ENCODE results near the gene SLC35E2B.
"Not testable (repeated sequence)": the region's sequence is repeated elsewhere in the genome, so short reads cannot be mapped to it uniquely, and the experiment has no call there.

Gene SLC35E2B

DNA sequence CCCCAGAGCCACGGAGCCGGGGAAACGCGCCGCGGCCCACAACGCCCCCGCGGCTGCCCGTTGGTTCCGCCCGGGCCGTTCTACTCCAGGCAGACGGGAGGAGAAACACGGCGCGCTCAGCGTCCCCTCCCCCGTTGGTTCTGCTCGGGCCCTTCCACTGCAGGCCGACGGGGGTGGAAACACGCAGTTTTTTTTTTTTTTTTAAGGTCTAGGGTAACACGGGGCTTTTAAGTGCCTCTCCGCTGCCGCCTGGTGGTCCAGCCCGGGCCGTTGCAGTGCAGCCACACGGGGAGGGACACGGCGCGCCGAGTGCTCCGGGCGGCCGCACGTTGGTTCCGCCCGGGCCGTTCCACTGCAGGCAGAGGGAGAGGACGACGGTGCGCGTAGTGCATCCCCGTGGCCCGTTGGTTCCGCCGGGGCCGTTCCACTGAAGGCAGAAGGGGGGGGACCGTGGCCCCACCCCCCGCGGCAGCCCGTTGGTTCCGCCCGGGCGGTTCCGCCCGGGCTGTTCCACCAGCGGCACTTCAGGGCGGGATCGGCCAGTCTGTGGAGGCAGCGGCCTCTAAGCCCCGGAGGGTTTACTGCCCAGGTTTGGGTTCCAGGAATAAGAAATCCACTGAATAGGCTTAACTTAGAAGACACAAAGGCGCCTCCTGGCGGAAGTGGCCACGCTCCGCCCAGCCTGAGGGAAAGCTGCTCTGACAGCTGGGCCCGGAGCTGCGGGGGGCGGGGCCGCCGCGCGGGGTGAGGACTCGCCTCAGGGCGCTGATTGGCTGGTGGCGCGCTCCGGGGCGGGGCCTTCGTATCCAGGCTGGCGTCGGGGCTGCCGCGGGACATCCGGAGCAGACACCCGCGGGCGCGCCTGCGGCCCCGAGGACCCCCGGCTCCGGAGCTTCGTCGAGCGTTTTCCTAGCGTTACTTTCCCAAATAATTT lies at the start of gene SLC35E2B:
TSS of gene SLC35E2B (minus strand) at position 82 of the 934 bp plus-strand sequence. CDS start 16,096 bp downstream, outside the sequence.
- not testable (repeated sequence) for H3K9me3 Mint-ChIP-seq; H3K27me3 Mint-ChIP-seq; H3K36me3 Mint-ChIP-seq (ENCODE audit: low read depth)
- H3K4me3 Mint-ChIP-seq: peak within 1 kb of the TSS; percentile 74
- DNase-seq (peak; percentile 70), ATAC-seq (peak; percentile 93)
- peaks cover 13% of the 10 kb centered on the region for H3K4me1 Mint-ChIP-seq
- H3K27ac Mint-ChIP-seq: peak within 1 kb of the TSS; percentile 54

DNA sequence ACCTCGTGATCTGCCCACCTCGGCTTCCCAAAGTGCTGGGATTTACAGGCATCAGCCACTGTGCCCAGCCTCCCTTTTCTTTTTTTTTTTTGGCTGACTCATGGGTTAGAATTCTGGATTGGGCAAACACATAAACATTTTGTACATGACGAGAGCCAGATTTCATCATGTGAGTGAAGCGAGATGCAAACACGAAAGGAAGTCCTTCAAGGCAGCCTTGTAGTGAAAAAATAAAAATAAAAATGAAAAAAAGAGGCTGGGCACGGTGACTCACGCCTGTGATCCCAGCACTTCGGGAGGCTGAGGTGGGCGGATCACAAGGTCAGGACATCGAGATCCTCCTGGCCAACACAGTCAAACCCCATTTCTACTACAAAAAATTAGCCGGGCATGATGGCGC lies 48.4 kb upstream of the SLC35E2B start:
- not testable (repeated sequence) for H3K27me3 Mint-ChIP-seq; H3K9me3 Mint-ChIP-seq; H3K4me1 Mint-ChIP-seq; H3K36me3 Mint-ChIP-seq (ENCODE audit: low read depth); H3K4me3 Mint-ChIP-seq; ATAC-seq; H3K27ac Mint-ChIP-seq; DNase-seq

DNA sequence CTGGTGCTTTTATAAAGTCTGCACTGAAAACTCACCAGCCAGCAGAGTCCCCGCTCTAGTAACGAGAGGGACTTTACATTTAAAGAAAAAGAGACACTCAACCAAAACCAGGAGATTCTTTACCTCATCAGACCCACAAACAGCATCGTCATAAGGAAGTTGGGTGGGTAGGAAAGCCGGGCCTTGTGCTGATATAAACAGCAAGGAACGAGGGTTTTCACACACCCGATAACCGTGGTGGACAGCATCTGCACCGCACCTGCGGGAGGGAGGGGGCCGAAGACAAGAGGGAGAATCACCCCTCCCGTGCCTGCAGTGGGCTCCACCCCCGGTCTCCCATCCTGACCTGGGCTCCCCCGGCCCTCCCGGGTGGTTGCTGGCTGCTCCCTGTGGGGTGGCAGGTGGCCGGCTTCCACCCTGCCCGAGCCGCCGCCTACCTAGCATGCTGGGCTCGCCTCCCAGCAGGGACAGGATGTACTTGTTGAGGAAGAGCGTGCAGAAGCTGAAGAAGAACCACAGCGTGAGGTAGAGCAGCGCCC lies 46.3 kb upstream of the SLC35E2B start:
- not testable (repeated sequence) for DNase-seq; H3K4me3 Mint-ChIP-seq; H3K4me1 Mint-ChIP-seq; H3K9me3 Mint-ChIP-seq; H3K36me3 Mint-ChIP-seq (ENCODE audit: low read depth); H3K27ac Mint-ChIP-seq; H3K27me3 Mint-ChIP-seq
- ATAC-seq: peak; percentile 35

DNA sequence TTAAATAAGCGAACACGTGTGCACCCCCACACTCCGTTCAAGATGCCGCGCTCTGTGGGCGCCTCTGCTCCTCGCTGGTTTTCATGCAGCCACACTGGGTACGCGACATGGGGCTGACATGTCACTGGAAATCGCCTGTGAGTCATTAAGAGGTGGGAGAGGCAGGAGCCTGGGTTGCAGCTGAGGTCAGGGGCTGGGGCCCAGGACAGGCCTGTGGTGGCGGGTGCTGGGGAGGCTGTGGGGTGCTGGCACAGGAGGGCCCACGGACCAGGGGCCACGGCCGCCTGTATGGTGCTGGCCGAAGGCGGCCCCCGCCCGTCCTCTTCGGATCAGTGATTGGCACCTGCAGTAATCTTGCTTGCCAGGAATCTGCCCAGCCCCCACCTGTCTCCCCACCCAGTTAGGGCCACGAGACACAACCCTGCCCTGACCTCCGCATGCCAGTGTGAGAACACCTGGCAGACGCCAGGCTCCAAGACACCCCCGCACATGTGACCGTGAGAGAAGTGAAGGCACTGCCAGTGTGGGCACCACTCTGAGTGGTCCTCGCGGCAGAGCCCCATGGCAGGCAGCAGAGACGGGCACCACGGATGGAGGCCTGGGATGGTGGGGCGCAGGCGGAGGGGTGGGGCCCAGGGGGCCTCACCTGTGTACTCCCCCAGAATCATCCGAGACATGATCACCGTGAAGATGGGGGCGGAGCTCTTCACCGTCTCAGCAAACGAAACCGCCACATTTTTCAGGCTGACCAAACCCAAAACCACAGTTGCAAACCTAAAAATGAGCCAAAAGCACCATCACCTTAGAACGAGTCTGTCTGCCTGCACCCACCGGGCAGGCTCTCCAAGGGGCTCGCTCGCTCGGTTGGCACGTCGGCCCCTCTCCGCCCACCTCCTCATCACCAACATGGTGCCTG lies 45.3 kb upstream of the SLC35E2B start:
- not testable (repeated sequence) for H3K27ac Mint-ChIP-seq; H3K4me1 Mint-ChIP-seq; H3K9me3 Mint-ChIP-seq; DNase-seq; H3K27me3 Mint-ChIP-seq; H3K36me3 Mint-ChIP-seq (ENCODE audit: low read depth)
- ATAC-seq: peak; percentile 58
- peak overlapping the region; percentile 42 for H3K4me3 Mint-ChIP-seq

DNA sequence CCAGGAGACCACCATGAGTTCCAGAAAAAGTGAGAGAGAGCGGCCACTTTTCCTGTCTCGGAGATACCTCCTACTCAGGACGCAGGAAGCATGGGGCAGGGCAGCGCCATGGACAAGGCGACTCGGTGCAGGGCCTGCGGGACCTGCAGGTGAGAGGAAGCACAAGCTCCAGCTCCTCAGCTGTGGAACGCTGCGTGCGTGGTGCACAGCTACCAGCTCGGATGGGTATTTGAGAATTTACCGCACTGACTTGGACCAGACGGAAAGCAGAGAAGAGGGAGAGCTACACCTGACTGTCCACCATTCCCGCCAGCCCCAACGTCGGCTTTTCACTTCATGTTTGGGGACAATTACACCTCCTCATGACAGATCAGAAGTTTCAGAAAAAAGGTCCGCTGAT lies 39.8 kb upstream of the SLC35E2B start:
- DNase-seq (no peak), ATAC-seq (no peak)
- Mint-ChIP-seq H3K36me3 (ENCODE audit: low read depth) (peaks cover 2% of the 10 kb centered on the region), H3K27ac (no peak overlapping the region), H3K4me3 (no peak overlapping the region), H3K27me3 (no peaks in the 10 kb centered on the region), H3K4me1 (peaks cover 5% of the 10 kb centered on the region), H3K9me3 (no peaks in the 10 kb centered on the region)

DNA sequence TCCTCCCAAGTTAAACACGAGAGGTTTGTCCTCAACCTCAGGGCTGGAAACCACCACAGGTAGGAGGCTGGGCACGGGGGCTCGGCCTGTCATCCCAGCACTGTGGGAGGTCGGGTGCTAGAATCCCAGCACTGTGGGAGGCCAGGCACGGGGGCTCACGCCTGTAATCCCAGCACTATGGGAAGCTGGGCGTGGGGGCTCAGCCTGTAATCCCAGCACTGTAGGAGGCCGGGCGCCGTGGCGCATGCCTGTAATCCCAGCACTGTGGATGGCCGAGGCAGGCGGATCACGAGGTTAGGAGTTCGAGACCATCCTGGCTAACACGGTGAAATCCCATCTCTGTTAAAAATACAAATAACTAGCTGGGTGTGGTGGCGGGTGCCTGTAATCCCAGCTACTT lies 38.3 kb upstream of the SLC35E2B start:
- H3K36me3 Mint-ChIP-seq (ENCODE audit: low read depth): peaks cover 2% of the 10 kb centered on the region
- H3K9me3 Mint-ChIP-seq: no peaks in the 10 kb centered on the region
- no peak overlapping the region for H3K4me3 Mint-ChIP-seq
- H3K4me1 Mint-ChIP-seq: peaks cover 5% of the 10 kb centered on the region
- ATAC-seq (no peak), DNase-seq (no peak)
- no peak overlapping the region for H3K27ac Mint-ChIP-seq
- H3K27me3 Mint-ChIP-seq: no peaks in the 10 kb centered on the region

DNA sequence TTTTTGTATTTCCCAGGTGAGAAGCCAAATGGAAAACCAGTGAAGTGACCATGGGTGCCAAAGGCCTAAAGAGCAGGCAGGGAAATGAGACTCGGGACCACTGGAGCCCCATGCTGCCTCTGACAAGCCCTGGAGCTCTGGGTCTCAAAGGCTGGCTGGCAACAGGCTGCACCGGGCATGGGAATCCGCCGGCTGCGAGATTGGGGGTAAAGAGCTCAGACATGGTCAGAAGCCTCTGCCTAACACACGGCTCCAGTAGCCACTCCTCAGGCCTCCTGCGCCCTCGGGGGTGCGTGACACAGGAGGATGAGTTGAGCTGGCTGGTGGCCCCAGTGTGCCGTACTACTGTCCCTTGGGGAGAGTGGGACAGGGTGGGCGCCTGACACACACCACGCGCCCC lies 37.6 kb upstream of the SLC35E2B start:
- not testable (repeated sequence) for ATAC-seq; H3K27ac Mint-ChIP-seq; H3K9me3 Mint-ChIP-seq; H3K4me1 Mint-ChIP-seq; DNase-seq; H3K27me3 Mint-ChIP-seq; H3K4me3 Mint-ChIP-seq; H3K36me3 Mint-ChIP-seq (ENCODE audit: low read depth)

DNA sequence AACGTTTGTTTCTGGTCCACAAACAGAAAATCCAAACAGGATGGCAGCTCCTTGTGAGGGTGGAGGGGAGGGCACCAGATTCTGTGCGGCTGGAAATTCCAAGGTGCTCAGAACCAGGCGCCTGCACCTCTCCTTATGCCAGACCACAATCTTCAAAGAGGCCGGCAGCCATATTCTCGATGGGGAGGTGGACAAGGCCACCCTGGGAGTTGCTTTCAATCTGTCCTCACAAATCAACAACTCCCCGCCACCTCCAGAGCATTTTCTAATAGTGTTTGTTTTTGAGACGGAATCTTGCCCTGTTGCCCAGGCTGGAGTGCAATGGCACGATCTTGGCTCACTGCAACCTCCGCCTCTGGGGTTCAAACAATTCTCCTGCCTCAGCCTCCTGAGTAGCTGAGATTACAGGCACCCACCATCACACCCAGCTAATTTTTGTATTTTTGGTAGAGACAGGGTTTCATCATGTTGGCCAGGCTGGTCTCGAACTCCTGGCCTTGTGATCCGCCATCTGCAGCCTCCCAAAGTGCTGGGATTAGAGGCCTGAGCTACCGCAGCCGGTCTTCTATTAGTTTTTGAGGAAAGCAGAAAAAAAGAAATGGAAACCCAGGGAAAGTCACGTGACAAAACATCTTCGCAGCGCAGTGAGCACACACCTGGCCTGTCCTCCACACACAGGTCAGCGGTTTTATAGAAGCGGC lies 36.7 kb upstream of the SLC35E2B start:
- not testable (repeated sequence) for H3K27me3 Mint-ChIP-seq; DNase-seq; H3K4me3 Mint-ChIP-seq; ATAC-seq; H3K9me3 Mint-ChIP-seq; H3K4me1 Mint-ChIP-seq; H3K36me3 Mint-ChIP-seq (ENCODE audit: low read depth); H3K27ac Mint-ChIP-seq

DNA sequence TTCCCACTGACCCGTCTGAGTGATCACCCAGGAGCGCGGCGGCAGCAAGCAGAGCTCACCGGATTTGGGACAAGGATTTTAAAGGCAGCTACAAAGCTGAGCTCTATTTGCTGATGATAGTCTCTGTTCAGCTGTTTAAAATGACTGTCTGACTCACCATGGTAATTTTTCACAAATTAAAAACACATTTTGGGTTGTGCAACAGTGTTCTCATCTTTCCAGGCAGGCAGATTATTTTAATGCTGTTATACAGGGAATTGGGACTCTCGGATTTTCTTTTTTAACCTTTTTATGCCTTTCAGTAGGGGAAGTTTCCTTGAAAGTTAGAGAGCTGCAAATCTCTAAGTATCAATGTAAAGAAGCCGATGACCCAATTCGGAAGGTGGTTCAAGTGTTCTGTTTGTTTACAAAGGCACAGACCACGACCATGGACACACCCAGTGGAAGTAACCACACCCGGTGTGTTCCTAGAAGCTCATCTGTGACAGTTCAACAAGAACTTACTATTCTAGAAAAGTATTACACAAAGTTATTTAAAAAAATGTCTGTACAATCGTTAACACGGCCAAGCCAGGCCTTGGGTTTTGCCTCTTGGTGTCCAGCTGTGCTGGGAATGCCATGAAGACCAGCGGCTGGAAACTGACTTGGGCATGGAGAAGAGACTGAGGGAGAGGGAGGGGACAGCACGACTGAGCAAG lies 35.9 kb upstream of the SLC35E2B start:
- ATAC-seq; DNase-seq; H3K4me3 Mint-ChIP-seq; H3K4me1 Mint-ChIP-seq; H3K27me3 Mint-ChIP-seq; H3K36me3 Mint-ChIP-seq (ENCODE audit: low read depth); H3K27ac Mint-ChIP-seq; H3K9me3 Mint-ChIP-seq: not testable (repeated sequence)

DNA sequence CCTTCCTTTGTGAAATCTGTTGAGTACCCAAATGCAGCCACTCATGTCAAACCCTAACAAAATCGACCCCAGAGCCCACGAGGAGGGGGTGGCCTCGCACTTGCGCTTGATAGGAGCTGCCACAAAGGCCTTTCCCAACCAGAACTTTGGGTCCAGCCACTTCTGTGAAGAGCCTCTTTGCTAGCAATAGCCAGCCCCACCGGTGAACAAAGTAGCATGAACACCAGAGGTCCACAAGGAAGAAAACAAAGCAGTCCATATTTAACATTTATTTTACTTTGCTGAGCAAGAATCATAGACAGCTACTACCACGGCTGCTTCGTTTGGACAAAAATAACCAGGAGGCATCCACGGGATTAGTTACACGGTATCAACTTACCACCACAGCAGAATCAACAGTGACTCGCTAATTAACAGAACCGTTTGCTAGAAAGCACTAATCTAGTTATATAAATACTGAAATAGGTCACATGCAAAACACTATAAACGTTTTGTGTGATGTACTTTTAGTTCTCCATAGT lies 34.6 kb upstream of the SLC35E2B start:
- H3K27me3 Mint-ChIP-seq, H3K4me3 Mint-ChIP-seq, H3K4me1 Mint-ChIP-seq: not testable (repeated sequence)

DNA sequence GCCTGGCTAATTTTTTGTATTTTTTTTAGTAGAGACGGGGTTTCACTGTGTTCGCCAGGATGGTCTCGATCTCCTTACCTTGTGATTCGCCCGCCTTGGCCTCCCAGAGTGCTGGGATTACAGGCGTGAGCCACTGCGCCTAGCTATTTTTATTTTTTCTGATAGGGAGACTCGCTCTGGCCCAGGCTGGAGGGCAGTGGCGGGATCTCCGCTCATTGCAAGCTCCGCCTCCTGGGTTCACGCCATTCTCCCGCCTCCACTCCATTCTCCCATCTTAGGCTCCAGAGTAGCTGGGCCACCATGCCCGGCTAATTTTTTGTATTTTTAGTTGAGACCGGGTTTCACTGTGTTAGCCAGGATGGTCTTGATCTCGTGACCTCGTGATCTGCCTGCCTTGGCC lies 33.5 kb upstream of the SLC35E2B start:
- H3K4me3 Mint-ChIP-seq: peak overlapping the region; percentile 24
- not testable (repeated sequence) for H3K27me3 Mint-ChIP-seq; H3K4me1 Mint-ChIP-seq; H3K36me3 Mint-ChIP-seq (ENCODE audit: low read depth); ATAC-seq; H3K9me3 Mint-ChIP-seq; DNase-seq; H3K27ac Mint-ChIP-seq

More for the DNA sequence above, 34.6 kb upstream of the SLC35E2B start:
- DNase-seq; H3K27ac Mint-ChIP-seq; H3K36me3 Mint-ChIP-seq (ENCODE audit: low read depth); ATAC-seq; H3K9me3 Mint-ChIP-seq: not testable (repeated sequence)

DNA sequence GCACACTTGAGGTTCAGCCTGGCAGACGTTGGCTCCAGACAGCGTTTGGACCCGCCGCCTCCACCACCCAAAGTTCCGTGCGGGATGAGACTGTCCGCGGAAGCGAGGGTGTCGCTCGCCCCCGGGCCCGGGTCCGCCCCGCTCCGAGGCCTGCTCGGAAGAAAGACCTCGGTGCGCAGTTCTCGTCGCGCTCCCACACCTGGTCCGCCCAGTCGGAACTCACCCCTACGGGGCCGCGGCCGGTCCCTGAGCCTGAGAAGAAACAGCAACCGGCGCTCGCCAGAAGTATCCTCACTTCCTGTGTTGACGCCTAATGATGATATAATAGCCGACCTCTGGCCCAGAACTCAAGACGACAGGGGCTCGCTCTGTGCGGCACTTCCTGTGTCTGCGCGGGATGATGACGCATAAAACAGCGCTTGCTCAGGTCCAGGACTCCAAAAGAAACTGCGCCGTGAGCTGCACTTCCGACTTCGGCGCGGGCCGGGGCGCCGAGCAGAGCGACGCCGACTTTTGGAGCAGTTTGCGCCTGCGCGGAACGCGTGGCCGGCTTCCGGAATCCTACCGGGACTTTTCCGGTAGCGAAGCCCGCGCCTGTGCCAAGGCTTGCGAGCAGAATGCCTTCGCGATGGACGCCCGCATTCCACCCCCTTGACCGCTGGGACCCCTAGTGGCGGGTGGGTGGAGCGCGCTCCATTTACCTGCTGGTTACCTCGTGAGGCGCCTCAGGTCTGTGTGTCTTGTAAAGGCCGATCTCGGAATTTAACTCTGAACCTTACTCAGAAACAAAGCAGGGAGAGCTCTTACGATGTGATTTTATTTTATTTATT lies 31.7 kb upstream of the SLC35E2B start, which contains the start of gene CDK11A:
TSS of gene CDK11A (minus strand) at position 323 of the 830 bp plus-strand sequence. CDS start 1,539 bp downstream, outside the sequence.
- H3K4me1 Mint-ChIP-seq, H3K27me3 Mint-ChIP-seq, H3K9me3 Mint-ChIP-seq: not testable (repeated sequence)
- Mint-ChIP-seq H3K4me3 (peak within 1 kb of the TSS; percentile 83), H3K36me3 (ENCODE audit: low read depth) (peaks cover 20% of the 10 kb centered on the region), H3K27ac (peak within 1 kb of the TSS; percentile 87)
- ATAC-seq (peak; percentile 95), DNase-seq (peak; percentile 92)

DNA sequence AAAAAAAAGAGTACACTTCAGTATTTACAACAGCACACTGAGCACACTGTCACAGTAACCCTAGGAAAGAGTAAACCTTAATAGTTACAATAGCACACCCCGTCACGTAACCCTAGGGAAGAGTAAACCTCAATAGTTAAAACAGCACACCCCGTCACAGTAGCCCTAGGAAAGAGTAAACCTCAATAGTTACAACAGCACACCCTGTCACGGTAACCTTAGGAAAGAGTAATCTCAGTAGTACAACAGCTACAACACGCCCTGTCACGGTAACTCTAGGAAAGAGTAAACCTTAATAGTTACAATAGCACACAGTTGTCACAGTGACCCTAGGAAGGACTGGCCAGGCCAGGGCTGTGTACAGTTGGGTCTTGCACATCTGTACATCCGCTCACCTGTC lies 28.6 kb upstream of the SLC35E2B start:
- Mint-ChIP-seq H3K36me3 (ENCODE audit: low read depth) (peaks cover 32% of the 10 kb centered on the region), H3K27me3 (no peaks in the 10 kb centered on the region), H3K4me3 (no peak overlapping the region), H3K4me1 (peaks cover 4% of the 10 kb centered on the region), H3K27ac (no peak overlapping the region), H3K9me3 (no peaks in the 10 kb centered on the region)
- DNase-seq: no peak
- no peak for ATAC-seq

Measured in activated naive CD8-positive, alpha-beta T cell treated with anti-CD3 and anti-CD28 coated beads, Interleukin-2, amount 50 U/mL, for 24 hours (primary cell).